Neuronal stem cell (in vitro differentiated cells): ENCODE data around the gene GJA5.

Experiments used
- DNase-seq: peaks from one replicate; pipeline ENCODE4 v3.0.0-alpha.2; 2013; ENCODE audit warnings: low spot score
- H2AFZ ChIP-seq: one replicate; pipeline ENCODE4 v1.6.1; 2013; ENCODE audit warnings: mild to moderate bottlenecking, low read length, inconsistent platforms
- H2AK5ac ChIP-seq: 2 replicates; pipeline ENCODE4 v1.6.1; 2013; ENCODE audit warnings: low read depth, mild to moderate bottlenecking, inconsistent platforms, low read length, moderate library complexity, mixed read lengths
- H2BK120ac ChIP-seq: 2 replicates; pipeline ENCODE4 v1.6.1; 2013; ENCODE audit warnings: low read depth, mild to moderate bottlenecking, inconsistent platforms, low read length, moderate library complexity, mixed read lengths
- H2BK12ac ChIP-seq: one replicate; pipeline ENCODE4 v1.6.1; 2013; ENCODE audit warnings: low read length, inconsistent platforms
- H2BK15ac ChIP-seq: 2 replicates; pipeline ENCODE4 v1.6.1; 2013; ENCODE audit warnings: mild to moderate bottlenecking, low read length, inconsistent platforms, mixed read lengths
- H2BK5ac ChIP-seq: one replicate; pipeline ENCODE4 v1.6.1; 2013; ENCODE audit warnings: inconsistent platforms, mild to moderate bottlenecking, low read length, moderate library complexity
- H3K14ac ChIP-seq: one replicate; pipeline ENCODE4 v1.6.1; 2013; ENCODE audit warnings: low read length, inconsistent platforms
- H3K18ac ChIP-seq: 2 replicates; pipeline ENCODE4 v1.6.1; 2013; ENCODE audit warnings: low read length, inconsistent platforms
- H3K23ac ChIP-seq: 2 replicates; pipeline ENCODE4 v1.6.1; 2013; ENCODE audit warnings: low read depth, mild to moderate bottlenecking, mixed read lengths, low read length, inconsistent platforms; ENCODE audit not compliant: poor library complexity
- H3K27ac ChIP-seq: replicated peaks from 3 replicates; pipeline ENCODE4 v1.5.1; 2013; ENCODE audit warnings: low read length, inconsistent platforms
- H3K27me3 ChIP-seq, 3 experiments: 2 replicates each; pipeline ENCODE4 v1.6.1; 2013; ENCODE audit warnings: low read length in 3 of 3, mild to moderate bottlenecking in 2 of 3, inconsistent platforms in 1 of 3, low read depth in 1 of 3, mixed read lengths in 1 of 3, moderate library complexity in 1 of 3; ENCODE audit not compliant: control insufficient read depth in 3 of 3, insufficient read depth in 3 of 3
- H3K36me3 ChIP-seq, 2 donors: replicated peaks in 1 of 2; 2 replicates each; pipeline ENCODE4 v1.6.1; 2013; ENCODE audit warnings: low read length in 2 of 2; ENCODE audit not compliant: control insufficient read depth in 2 of 2, insufficient read depth in 2 of 2
- H3K4ac ChIP-seq: 2 replicates; pipeline ENCODE4 v1.6.1; 2013; ENCODE audit warnings: inconsistent platforms, mild to moderate bottlenecking, low read length, moderate library complexity
- H3K4me1 ChIP-seq, 2 donors: 1 replicate in 1 of 2; 2 replicates in 1 of 2; pipeline ENCODE4 v1.6.1; 2013; ENCODE audit warnings: low read length in 2 of 2, low read depth in 1 of 2; ENCODE audit not compliant: control insufficient read depth in 2 of 2, insufficient read depth in 1 of 2
- H3K4me2 ChIP-seq: one replicate; pipeline ENCODE4 v1.6.1; 2013; ENCODE audit warnings: mild to moderate bottlenecking, low read length, inconsistent platforms; ENCODE audit not compliant: insufficient read depth, poor library complexity, severe bottlenecking
- H3K4me3 ChIP-seq, 2 donors: 2 replicates each; pipeline ENCODE4 v1.5.1; 2013; ENCODE audit warnings: low read length in 2 of 2, mild to moderate bottlenecking in 2 of 2, inconsistent platforms in 1 of 2, moderate library complexity in 1 of 2
- H3K79me1 ChIP-seq: one replicate; pipeline ENCODE4 v1.6.1; 2013; ENCODE audit warnings: low read depth, mild to moderate bottlenecking, inconsistent platforms, low read length, moderate library complexity
- H3K9ac ChIP-seq: one replicate; pipeline ENCODE4 v1.6.1; 2013; ENCODE audit warnings: mild to moderate bottlenecking, low read depth, low read length, inconsistent platforms; ENCODE audit not compliant: poor library complexity
- H3K9me3 ChIP-seq, 2 donors: replicated peaks in 1 of 2; 2 replicates each; pipeline versions ENCODE3 to v1.6.1; 2013; ENCODE audit warnings: low read length in 2 of 2, mild to moderate bottlenecking in 2 of 2, inconsistent platforms in 1 of 2, low read depth in 1 of 2, mixed read lengths in 1 of 2, moderate library complexity in 1 of 2; ENCODE audit not compliant: control insufficient read depth in 2 of 2, insufficient read depth in 1 of 2
- H4K8ac ChIP-seq: one replicate; pipeline ENCODE4 v1.6.1; 2013; ENCODE audit warnings: low read depth, mild to moderate bottlenecking, inconsistent platforms, low read length, moderate library complexity
- H4K91ac ChIP-seq: one replicate; pipeline ENCODE4 v1.6.1; 2013; ENCODE audit warnings: low read length, low read depth, mild to moderate bottlenecking, inconsistent platforms; ENCODE audit not compliant: poor library complexity
- WGBS, 2 donors: extraction: QIAGEN DNeasy Blood & Tissue Kit; methylation state at CpG; one replicate each; pipeline ENCODE4 v1.1.7; 2013; ENCODE audit warnings: missing lambda C conversion rate in 2 of 2, mixed read lengths in 1 of 2; ENCODE audit not compliant: insufficient read length in 2 of 2, insufficient replicate concordance in 1 of 2; ENCODE audit errors: extremely low coverage in 2 of 2; 5-methylcytosine and 5-hydroxymethylcytosine counted together

GJA5 gene

DNA sequence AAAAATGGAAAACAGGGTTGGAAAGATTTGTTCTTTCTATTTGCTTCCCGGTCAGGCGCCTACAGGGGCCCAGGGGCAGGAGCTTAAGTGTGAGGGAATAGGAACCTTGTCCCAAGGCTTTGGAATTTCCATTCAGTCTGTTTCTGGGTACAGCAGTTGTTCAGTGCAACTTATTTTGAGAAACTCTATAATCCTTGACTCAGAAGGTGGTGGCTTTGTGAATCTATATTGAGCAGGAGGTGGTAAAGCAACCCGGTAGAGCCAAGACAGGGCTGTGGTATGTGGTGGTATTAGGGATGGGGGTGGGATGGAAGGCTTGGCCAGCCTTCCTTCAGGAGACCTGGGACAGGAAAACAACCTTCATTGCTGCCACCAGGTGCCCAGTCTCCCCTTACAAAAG is 20.0 kb downstream of the GJA5 start:
- H2AK5ac ChIP-seq = no peak overlapping the region
- peaks cover 0 to 1% of the 10 kb centered on the region in 2 donors for H3K9me3 ChIP-seq
- H3K4me2 ChIP-seq = no peak overlapping the region
- H3K14ac ChIP-seq = no peak overlapping the region
- no peak overlapping the region for H2BK120ac ChIP-seq
- no peak overlapping the region for H2BK12ac ChIP-seq
- H2AFZ ChIP-seq = no peak overlapping the region
- H3K18ac ChIP-seq = no peak overlapping the region
- H3K79me1 ChIP-seq = no peaks in the 10 kb centered on the region
- H4K91ac ChIP-seq = no peak overlapping the region
- H3K4me1 ChIP-seq = no peaks in the 10 kb centered on the region
- no peak overlapping the region for H2BK15ac ChIP-seq
- no peak for DNase-seq
- H3K36me3 ChIP-seq = no peaks in the 10 kb centered on the region
- no CpG with 5 or more reads among the region's 3 CpGs for WGBS, 2 donors
- H3K9ac ChIP-seq = no peak overlapping the region
- no peak overlapping the region for H2BK5ac ChIP-seq
- H3K23ac ChIP-seq = no peak overlapping the region
- no peak overlapping the region for H3K4me3 ChIP-seq
- no peak overlapping the region for H3K27ac ChIP-seq
- H3K4ac ChIP-seq = no peak overlapping the region
- no peak overlapping the region for H4K8ac ChIP-seq
- H3K27me3 ChIP-seq = peaks cover 0 to 5% (median 1%) of the 10 kb centered on the region in 3 experiments

DNA sequence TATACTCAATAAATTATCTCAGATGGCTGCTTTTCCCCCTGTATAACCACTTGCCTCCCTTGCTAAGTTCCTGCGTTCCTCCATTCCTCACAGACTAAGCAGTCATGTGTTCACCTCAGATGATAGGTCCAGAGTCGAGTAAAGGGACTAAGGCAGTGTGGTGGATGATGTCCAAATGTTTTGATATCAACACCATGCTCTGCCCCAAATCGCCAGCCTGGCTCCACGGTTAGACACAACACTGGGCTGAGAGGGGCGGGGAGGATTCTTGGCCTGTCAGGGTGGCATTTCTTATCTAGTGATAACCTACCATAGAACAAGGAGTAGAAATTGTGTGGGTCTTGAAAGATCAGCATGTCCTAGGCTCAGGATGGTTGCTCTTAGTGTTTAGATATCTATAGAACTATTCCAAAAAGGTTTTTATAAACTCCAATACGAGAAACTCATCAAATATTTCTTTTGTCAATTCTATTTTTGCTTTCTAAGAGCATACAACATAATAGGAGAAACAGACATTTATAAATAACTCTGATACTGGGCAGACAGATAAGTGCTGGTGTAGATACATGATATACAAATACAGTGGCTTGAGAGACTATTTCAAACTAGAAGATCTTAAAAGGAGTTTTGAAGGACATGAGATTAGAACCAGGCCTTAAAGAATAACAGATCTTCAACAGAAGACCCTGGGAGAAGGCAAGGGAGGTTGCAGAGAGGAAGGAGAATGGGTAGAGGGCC is 21.5 kb downstream of the GJA5 start:
- H4K91ac ChIP-seq = no peak overlapping the region
- H3K9ac ChIP-seq = no peak overlapping the region
- H3K4me2 ChIP-seq = no peak overlapping the region
- H2BK5ac ChIP-seq = no peak overlapping the region
- H2BK12ac ChIP-seq = no peak overlapping the region
- no peak for DNase-seq
- no peaks in the 10 kb centered on the region for H3K36me3 ChIP-seq
- H3K18ac ChIP-seq = no peak overlapping the region
- H2BK15ac ChIP-seq = no peak overlapping the region
- no peak overlapping the region for H3K27ac ChIP-seq
- no peak overlapping the region for H4K8ac ChIP-seq
- H3K14ac ChIP-seq = no peak overlapping the region
- H3K4ac ChIP-seq = no peak overlapping the region
- no peaks in the 10 kb centered on the region for H3K4me1 ChIP-seq
- H3K27me3 ChIP-seq = peaks cover 0 to 5% (median 1%) of the 10 kb centered on the region in 3 experiments
- no peak overlapping the region for H2BK120ac ChIP-seq
- H3K79me1 ChIP-seq = no peaks in the 10 kb centered on the region
- WGBS, 2 donors = no CpG with 5 or more reads among the region's 6 CpGs
- H2AFZ ChIP-seq = no peak overlapping the region
- no peak overlapping the region for H3K4me3 ChIP-seq
- no peak overlapping the region for H3K23ac ChIP-seq
- peaks cover 0 to 1% of the 10 kb centered on the region in 2 donors for H3K9me3 ChIP-seq
- H2AK5ac ChIP-seq = no peak overlapping the region

DNA sequence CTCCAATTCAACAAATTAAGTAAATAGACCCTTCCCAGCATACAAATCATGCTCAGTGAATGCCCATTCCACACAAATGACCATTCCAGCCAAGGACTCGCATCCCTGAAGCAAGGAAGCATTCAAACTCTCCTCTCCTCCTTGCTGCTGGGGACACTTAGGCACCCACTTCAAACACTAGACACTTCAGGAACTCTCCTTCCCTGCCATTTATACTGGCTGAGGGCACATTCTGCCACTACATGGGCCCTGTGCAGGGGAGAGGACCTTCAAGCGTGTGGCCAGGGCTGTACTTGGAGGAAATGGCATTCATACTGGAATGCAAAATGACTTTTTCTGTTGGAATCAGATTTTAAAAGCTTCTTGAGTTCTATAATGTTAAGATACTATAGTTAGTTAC is 22.3 kb downstream of the GJA5 start:
- Histone ChIP-seq H4K8ac (no peak overlapping the region), H3K9ac (no peak overlapping the region), H3K9me3 (peaks cover 0 to 1% of the 10 kb centered on the region in 2 donors), H3K27ac (no peak overlapping the region), H3K4ac (no peak overlapping the region), H2AK5ac (no peak overlapping the region), H2AFZ (no peak overlapping the region), H3K79me1 (no peaks in the 10 kb centered on the region), H2BK120ac (no peak overlapping the region), H3K4me1 (no peaks in the 10 kb centered on the region), H3K18ac (no peak overlapping the region), H3K4me3 (peak overlapping the region in 1 of 2 donors; percentile 42), H3K4me2 (no peak overlapping the region), H2BK5ac (no peak overlapping the region), H2BK15ac (no peak overlapping the region), H2BK12ac (no peak overlapping the region), H3K36me3 (no peaks in the 10 kb centered on the region), H4K91ac (no peak overlapping the region), H3K23ac (no peak overlapping the region), H3K14ac (no peak overlapping the region), H3K27me3 (peaks cover 0 to 5% (median 1%) of the 10 kb centered on the region in 3 experiments)
- no peak for DNase-seq
- WGBS, 2 donors = no CpG with 5 or more reads among the region's 2 CpGs

DNA sequence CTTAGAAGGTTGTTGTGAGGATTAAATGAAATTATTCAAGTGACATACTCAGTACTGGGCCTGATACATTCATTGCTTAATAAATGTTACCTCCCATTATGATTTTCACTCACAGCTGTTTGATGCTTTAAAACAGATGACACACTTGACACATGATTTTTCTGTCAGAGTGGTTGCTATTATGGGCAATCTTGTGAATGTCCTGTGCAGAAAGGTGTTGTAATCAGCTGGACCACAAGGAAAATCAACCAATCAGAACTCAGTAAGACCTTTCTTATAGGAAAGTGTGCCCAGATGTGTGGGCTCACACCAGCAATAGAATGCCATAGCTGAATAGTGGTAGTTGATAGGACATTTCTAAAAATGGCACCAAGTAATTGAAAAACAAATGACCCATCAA is 23.5 kb downstream of the GJA5 start:
- Histone ChIP-seq H3K9ac (no peak overlapping the region), H3K23ac (no peak overlapping the region), H3K14ac (no peak overlapping the region), H3K18ac (no peak overlapping the region), H3K4me3 (no peak overlapping the region), H2AFZ (no peak overlapping the region), H3K79me1 (no peaks in the 10 kb centered on the region), H2AK5ac (no peak overlapping the region), H2BK15ac (no peak overlapping the region), H3K4me2 (no peak overlapping the region), H2BK12ac (no peak overlapping the region), H3K27ac (no peak overlapping the region), H4K91ac (no peak overlapping the region), H3K4me1 (no peaks in the 10 kb centered on the region), H3K27me3 (peaks cover 0 to 5% (median 1%) of the 10 kb centered on the region in 3 experiments), H2BK120ac (no peak overlapping the region), H3K4ac (no peak overlapping the region), H4K8ac (no peak overlapping the region), H2BK5ac (no peak overlapping the region), H3K9me3 (peaks cover 0 to 1% of the 10 kb centered on the region in 2 donors), H3K36me3 (no peaks in the 10 kb centered on the region)
- no peak for DNase-seq
